GM23338 (cell line): ENCODE measurements around the gene SYNDIG1L. TPM values are rescaled to one million over a fixed set of nuclear protein-coding genes. Genes with fewer than 3 reads are reported as not detected.

Experiments
- ATAC-seq: fragments of 200-7000 bp; cut with Tn5 transposase; 3 replicates; pipeline ENCODE4 v1.9.1; 2020
- DNase-seq: peaks from one replicate; pipeline ENCODE4 v3.0.0-alpha.2; 2015; ENCODE audit warnings: low spot score
- H2AFZ ChIP-seq: fragments of 200-600 bp; sonication (generic); 2 replicates; pipeline ENCODE4 v1.8.0; 2016; ENCODE audit warnings: antibody characterized with exemption, mild to moderate bottlenecking, moderate library complexity
- H3F3A ChIP-seq: fragments of 200-600 bp; sonication (generic); replicated peaks from 2 replicates; pipeline ENCODE4 v1.8.0; 2017; ENCODE audit warnings: antibody characterized with exemption, mixed run types, low read depth
- H3K27ac ChIP-seq: fragments of 200-600 bp; sonication (generic); 2 replicates; pipeline ENCODE4 v1.6.1; 2016; ENCODE audit warnings: low read depth
- H3K27me3 ChIP-seq: fragments of 200-600 bp; sonication (generic); 2 replicates; pipeline ENCODE4 v1.8.0; 2016; ENCODE audit warnings: mild to moderate bottlenecking, mixed run types, moderate library complexity; ENCODE audit not compliant: insufficient read depth
- H3K36me3 ChIP-seq: fragments of 200-600 bp; sonication (generic); 2 replicates; pipeline ENCODE4 v1.8.0; 2016; ENCODE audit warnings: mild to moderate bottlenecking; ENCODE audit not compliant: insufficient read depth
- H3K4me1 ChIP-seq: fragments of 200-600 bp; sonication (generic); 2 replicates; pipeline ENCODE4 v1.8.0; 2016; ENCODE audit warnings: mild to moderate bottlenecking, moderate library complexity; ENCODE audit not compliant: insufficient read depth
- H3K4me2 ChIP-seq: fragments of 200-600 bp; sonication (generic); 2 replicates; pipeline ENCODE4 v1.7.1; 2017; ENCODE audit warnings: mixed run types
- H3K4me3 ChIP-seq: fragments of 200-600 bp; sonication (generic); 2 replicates; pipeline ENCODE4 v1.6.1; 2016; ENCODE audit warnings: mixed run types
- H3K79me2 ChIP-seq: fragments of 200-600 bp; sonication (generic); replicated peaks from 2 replicates; pipeline ENCODE4 v1.8.0; 2017; ENCODE audit warnings: mild to moderate bottlenecking; ENCODE audit not compliant: insufficient read depth
- H3K9me2 ChIP-seq: fragments of 200-600 bp; sonication (generic); 2 replicates; pipeline ENCODE4 v1.8.0; 2017; ENCODE audit not compliant: insufficient read depth
- H4K20me1 ChIP-seq: fragments of 200-600 bp; sonication (generic); replicated peaks from 2 replicates; pipeline ENCODE4 v1.8.0; 2017; ENCODE audit warnings: mild to moderate bottlenecking; ENCODE audit not compliant: insufficient read depth
- H3K27ac Mint-ChIP-seq: 2 replicates; pipeline ENCODE4 v1.8.0; 2020; ENCODE audit warnings: inconsistent platforms, mild to moderate bottlenecking, moderate library complexity, mixed read lengths
- H3K27me3 Mint-ChIP-seq: 3 replicates; pipeline ENCODE4 v1.8.0; 2022; ENCODE audit warnings: low read depth, mild to moderate bottlenecking, moderate library complexity, mixed read lengths, inconsistent platforms; ENCODE audit not compliant: insufficient read depth, poor library complexity
- H3K36me3 Mint-ChIP-seq: 3 replicates; pipeline ENCODE4 v1.8.0; 2021; ENCODE audit warnings: low read depth, mild to moderate bottlenecking, inconsistent platforms, moderate library complexity, mixed read lengths
- H3K4me1 Mint-ChIP-seq: 3 replicates; pipeline ENCODE4 v1.8.0; 2020; ENCODE audit warnings: mild to moderate bottlenecking, inconsistent platforms, mixed read lengths
- H3K4me3 Mint-ChIP-seq: 3 replicates; pipeline ENCODE4 v1.8.0; 2021; ENCODE audit warnings: moderate library complexity, mild to moderate bottlenecking, inconsistent platforms, mixed read lengths
- H3K9me3 Mint-ChIP-seq: 3 replicates; pipeline ENCODE4 v1.8.0; 2020; ENCODE audit warnings: moderate library complexity, mild to moderate bottlenecking, inconsistent platforms, mixed read lengths
- CREB1 ChIP-seq: fragments of 250-450 bp; sonication (Bioruptor Pico); IDR thresholded peaks from 2 replicates; pipeline ENCODE4 v1.5.0; 2020; ENCODE audit warnings: low read depth, mild to moderate bottlenecking, moderate library complexity
- EZH2 ChIP-seq: fragments of 200-600 bp; sonication (generic); IDR thresholded peaks from one replicate; pipeline ENCODE4 v1.8.0; 2017; ENCODE audit warnings: antibody characterized with exemption, mild to moderate bottlenecking, low read depth; ENCODE audit not compliant: unreplicated experiment
- EZH2phosphoT487 ChIP-seq: fragments of 200-600 bp; sonication (generic); IDR thresholded peaks from one replicate; pipeline ENCODE4 v1.8.1; 2018; ENCODE audit warnings: antibody characterized with exemption; ENCODE audit not compliant: unreplicated experiment
- JUNB ChIP-seq: IDR thresholded peaks from one replicate; pipeline ENCODE4 v1.6.1; 2016; ENCODE audit warnings: antibody characterized with exemption; ENCODE audit not compliant: unreplicated experiment
- NANOG ChIP-seq: IDR thresholded peaks from 2 replicates; pipeline ENCODE4 v1.6.1; 2016; ENCODE audit warnings: antibody characterized with exemption, borderline replicate concordance
- POLR2AphosphoS5 ChIP-seq: IDR thresholded peaks from 2 replicates; pipeline ENCODE4 v1.6.1; 2016; ENCODE audit warnings: antibody characterized with exemption, low read depth
- STAT1 ChIP-seq: IDR thresholded peaks from one replicate; pipeline ENCODE4 v1.6.1; 2016; ENCODE audit warnings: antibody characterized with exemption; ENCODE audit not compliant: unreplicated experiment
- ZNF114 ChIP-seq: fragments of 250-450 bp; sonication (Bioruptor Pico); IDR thresholded peaks from 2 replicates; pipeline ENCODE4 v1.5.0; 2020; ENCODE audit warnings: mild to moderate bottlenecking, moderate library complexity
- ZNF331 ChIP-seq: fragments of 250-450 bp; sonication (Bioruptor Pico); IDR thresholded peaks from 2 replicates; pipeline ENCODE4 v1.5.0; 2020; ENCODE audit warnings: low read depth, mild to moderate bottlenecking, moderate library complexity
- polyA plus RNA-seq: library from polyadenylated mRNA; unstranded; fragments of >200 nt; fragmentation: Nextera tagmentation; extraction: Ambion mirVana; gene quantifications from 2 replicates; pipeline ENCODE4 v1.2.1, GENCODE V29; 2016
- total RNA-seq: library from RNA; depleted of rRNA; stranded (reverse); fragments of >200 nt; shearing (Covaris generic); gene quantifications from 2 replicates; pipeline ENCODE4 v1.2.3, GENCODE V29; 2014
- TF ChIP-seq, protein P1 (sequence below), 2 experiments: fragments of 200-600 bp in 1 of 2; sonication (generic) in 1 of 2; conservative IDR thresholded peaks; 2 replicates each; pipeline versions ENCODE4 v1.5.1 to v1.6.1; 2016 to 2017; ENCODE audit warnings: antibody characterized with exemption in 2 of 2, low read depth in 2 of 2, mild to moderate bottlenecking in 2 of 2, moderate library complexity in 1 of 2
- TF ChIP-seq, protein P2 (sequence below): IDR thresholded peaks from 2 replicates; pipeline ENCODE4 v1.6.1; 2016; ENCODE audit warnings: antibody characterized with exemption
- TF ChIP-seq, protein P3 (sequence below): IDR thresholded peaks from one replicate; pipeline ENCODE4 v1.6.1; 2018; ENCODE audit warnings: antibody characterized with exemption; ENCODE audit not compliant: unreplicated experiment

SYNDIG1L gene
- total and polyA plus RNA-seq, 2 experiments from 2014 or later, result 0.65 to 2.1 TPM

DNA sequence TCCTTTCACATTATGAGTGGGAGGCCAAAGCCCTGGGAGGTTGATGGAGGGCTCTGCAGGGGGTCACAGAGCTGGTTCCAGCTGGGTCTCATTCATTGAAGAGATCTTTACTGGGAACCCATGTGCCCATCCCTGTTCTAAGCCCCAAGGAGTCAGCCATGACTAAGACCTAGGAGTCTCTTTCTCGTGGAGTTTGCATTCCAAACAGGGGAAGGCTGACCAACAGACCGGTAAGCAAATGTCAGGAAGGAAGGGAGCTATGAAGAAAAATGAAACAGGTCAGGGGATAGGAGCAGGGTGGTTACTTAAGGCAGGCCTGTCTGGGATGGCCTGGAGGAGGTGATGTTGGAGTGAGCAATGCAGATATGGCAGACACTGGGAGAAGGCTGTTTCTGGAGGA, 31.5 kb downstream of the SYNDIG1L start:
- H3K79me2 ChIP-seq, result no peaks in the 10 kb centered on the region
- Mint-ChIP-seq H3K4me3 (no peak overlapping the region; the same call in 2 of the 3 replicates), H3K9me3 (no peaks in the 10 kb centered on the region), H3K27ac (no peak overlapping the region; the same call in 1 of the 2 replicates), H3K36me3 (no peaks in the 10 kb centered on the region), H3K27me3 (peaks cover 11% of the 10 kb centered on the region), H3K4me1 (peaks cover 26% of the 10 kb centered on the region)
- no peaks in the 10 kb centered on the region for H3K36me3 ChIP-seq
- DNase-seq (no peak), ATAC-seq (no peak; the same call in 1 of the 3 replicates)
- H3K27me3 ChIP-seq, result no peaks in the 10 kb centered on the region
- no peak overlapping the region for H3K27ac ChIP-seq
- no peak overlapping the region for H3K4me3 ChIP-seq
- TF ChIP-seq JUNB (no peak), ZNF331 (CRISPR knock-in tag) (no peak), EZH2phosphoT487 (no peak), ZNF114 (no peak), EZH2 (no peak), CREB1 (CRISPR knock-in tag) (no peak), STAT1 (no peak)
- TF ChIP-seq, protein P1, sequence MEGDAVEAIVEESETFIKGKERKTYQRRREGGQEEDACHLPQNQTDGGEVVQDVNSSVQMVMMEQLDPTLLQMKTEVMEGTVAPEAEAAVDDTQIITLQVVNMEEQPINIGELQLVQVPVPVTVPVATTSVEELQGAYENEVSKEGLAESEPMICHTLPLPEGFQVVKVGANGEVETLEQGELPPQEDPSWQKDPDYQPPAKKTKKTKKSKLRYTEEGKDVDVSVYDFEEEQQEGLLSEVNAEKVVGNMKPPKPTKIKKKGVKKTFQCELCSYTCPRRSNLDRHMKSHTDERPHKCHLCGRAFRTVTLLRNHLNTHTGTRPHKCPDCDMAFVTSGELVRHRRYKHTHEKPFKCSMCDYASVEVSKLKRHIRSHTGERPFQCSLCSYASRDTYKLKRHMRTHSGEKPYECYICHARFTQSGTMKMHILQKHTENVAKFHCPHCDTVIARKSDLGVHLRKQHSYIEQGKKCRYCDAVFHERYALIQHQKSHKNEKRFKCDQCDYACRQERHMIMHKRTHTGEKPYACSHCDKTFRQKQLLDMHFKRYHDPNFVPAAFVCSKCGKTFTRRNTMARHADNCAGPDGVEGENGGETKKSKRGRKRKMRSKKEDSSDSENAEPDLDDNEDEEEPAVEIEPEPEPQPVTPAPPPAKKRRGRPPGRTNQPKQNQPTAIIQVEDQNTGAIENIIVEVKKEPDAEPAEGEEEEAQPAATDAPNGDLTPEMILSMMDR (conservative IDR thresholded peaks at IDR 0.05; ENCODE audit: low read depth in 2 of 2), result no peak
- TF ChIP-seq, protein P2, sequence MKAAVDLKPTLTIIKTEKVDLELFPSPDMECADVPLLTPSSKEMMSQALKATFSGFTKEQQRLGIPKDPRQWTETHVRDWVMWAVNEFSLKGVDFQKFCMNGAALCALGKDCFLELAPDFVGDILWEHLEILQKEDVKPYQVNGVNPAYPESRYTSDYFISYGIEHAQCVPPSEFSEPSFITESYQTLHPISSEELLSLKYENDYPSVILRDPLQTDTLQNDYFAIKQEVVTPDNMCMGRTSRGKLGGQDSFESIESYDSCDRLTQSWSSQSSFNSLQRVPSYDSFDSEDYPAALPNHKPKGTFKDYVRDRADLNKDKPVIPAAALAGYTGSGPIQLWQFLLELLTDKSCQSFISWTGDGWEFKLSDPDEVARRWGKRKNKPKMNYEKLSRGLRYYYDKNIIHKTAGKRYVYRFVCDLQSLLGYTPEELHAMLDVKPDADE, result no peak
- peaks cover 8% of the 10 kb centered on the region; the same call in 1 of the 2 replicates for H3K4me1 ChIP-seq
- no peaks in the 10 kb centered on the region for H3K9me2 ChIP-seq
- no peak overlapping the region for H3K4me2 ChIP-seq
- 0 out of 2 replicates have a peak, but pooled peaks cover 6% of the 10 kb centered on the region for H3F3A ChIP-seq
- H4K20me1 ChIP-seq, result no peaks in the 10 kb centered on the region
- H2AFZ ChIP-seq, result no peak overlapping the region

DNA sequence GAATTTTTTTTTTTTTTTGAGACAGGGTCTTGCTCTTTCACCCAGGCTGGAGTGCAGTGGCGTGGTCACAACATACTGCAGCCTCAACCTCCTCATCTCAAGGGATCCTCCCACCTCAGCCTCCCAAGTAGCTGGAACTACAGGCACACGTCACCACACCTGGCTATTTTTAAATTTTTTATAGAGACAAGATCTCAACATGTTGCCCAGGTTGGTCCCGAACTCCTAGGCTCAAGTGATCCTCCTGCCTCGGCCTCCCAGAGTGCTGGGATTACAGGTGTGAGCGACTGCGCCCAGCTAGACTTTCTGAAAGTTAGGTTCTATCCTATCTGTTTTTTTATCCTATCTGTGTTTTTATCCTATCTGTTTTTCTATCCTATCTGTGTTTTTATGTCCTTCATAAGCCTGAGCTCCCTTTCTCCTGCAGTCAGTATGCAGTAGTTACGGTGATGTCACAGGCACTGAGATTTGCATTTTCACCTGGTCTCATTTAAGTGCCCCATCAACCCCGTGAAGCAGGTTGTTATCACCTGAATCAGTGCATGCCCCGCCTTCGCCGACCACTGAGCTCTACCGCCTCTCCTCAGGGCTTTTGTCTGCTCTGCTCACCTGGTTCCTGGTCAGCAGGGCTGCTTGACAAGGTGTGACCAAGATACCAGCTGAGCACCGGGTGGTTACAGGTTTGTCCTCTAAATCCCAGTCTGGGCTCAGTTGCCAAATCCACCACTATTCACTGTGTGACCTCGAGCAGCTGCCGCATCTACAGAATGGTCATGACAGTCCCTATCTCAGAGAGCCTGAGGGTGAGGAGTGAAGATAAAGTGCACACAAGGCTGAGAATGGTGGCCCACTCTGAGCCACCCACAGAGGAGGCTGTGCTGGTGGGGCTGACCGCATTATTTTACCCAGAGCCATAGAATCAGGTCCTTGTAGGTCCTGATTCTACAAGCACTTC, 33.1 kb downstream of the SYNDIG1L start:
- peaks cover 21% of the 10 kb centered on the region for H3K4me1 Mint-ChIP-seq
- TF ChIP-seq POLR2AphosphoS5, result no peak
- no peak for TF ChIP-seq EZH2phosphoT487
- no peak for TF ChIP-seq NANOG
- no peak for TF ChIP-seq CREB1 (CRISPR knock-in tag)
- no peak for TF ChIP-seq JUNB
- TF ChIP-seq, protein P3, sequence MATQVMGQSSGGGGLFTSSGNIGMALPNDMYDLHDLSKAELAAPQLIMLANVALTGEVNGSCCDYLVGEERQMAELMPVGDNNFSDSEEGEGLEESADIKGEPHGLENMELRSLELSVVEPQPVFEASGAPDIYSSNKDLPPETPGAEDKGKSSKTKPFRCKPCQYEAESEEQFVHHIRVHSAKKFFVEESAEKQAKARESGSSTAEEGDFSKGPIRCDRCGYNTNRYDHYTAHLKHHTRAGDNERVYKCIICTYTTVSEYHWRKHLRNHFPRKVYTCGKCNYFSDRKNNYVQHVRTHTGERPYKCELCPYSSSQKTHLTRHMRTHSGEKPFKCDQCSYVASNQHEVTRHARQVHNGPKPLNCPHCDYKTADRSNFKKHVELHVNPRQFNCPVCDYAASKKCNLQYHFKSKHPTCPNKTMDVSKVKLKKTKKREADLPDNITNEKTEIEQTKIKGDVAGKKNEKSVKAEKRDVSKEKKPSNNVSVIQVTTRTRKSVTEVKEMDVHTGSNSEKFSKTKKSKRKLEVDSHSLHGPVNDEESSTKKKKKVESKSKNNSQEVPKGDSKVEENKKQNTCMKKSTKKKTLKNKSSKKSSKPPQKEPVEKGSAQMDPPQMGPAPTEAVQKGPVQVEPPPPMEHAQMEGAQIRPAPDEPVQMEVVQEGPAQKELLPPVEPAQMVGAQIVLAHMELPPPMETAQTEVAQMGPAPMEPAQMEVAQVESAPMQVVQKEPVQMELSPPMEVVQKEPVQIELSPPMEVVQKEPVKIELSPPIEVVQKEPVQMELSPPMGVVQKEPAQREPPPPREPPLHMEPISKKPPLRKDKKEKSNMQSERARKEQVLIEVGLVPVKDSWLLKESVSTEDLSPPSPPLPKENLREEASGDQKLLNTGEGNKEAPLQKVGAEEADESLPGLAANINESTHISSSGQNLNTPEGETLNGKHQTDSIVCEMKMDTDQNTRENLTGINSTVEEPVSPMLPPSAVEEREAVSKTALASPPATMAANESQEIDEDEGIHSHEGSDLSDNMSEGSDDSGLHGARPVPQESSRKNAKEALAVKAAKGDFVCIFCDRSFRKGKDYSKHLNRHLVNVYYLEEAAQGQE, result no peak

More for the DNA sequence above, 33.1 kb downstream of the SYNDIG1L start:
- H3K36me3 Mint-ChIP-seq, result no peaks in the 10 kb centered on the region
- no peaks in the 10 kb centered on the region for H3K9me3 Mint-ChIP-seq
- Histone ChIP-seq H3K4me2 (no peak overlapping the region), H3K9me2 (no peaks in the 10 kb centered on the region), H3F3A (0 out of 2 replicates have a peak, but pooled peaks cover 6% of the 10 kb centered on the region), H3K27me3 (no peaks in the 10 kb centered on the region), H3K4me3 (no peak overlapping the region), H2AFZ (peak overlapping the region; percentile 14; the same call in 1 of the 2 replicates), H3K4me1 (0 out of 2 replicates have a peak, but pooled peaks cover 4% of the 10 kb centered on the region), H4K20me1 (no peaks in the 10 kb centered on the region), H3K27ac (no peak overlapping the region), H3K36me3 (no peaks in the 10 kb centered on the region), H3K79me2 (no peaks in the 10 kb centered on the region)
- H3K4me3 Mint-ChIP-seq, result no peak overlapping the region
- ATAC-seq (no peak), DNase-seq (no peak)
- H3K27ac Mint-ChIP-seq, result no peak overlapping the region
- peaks cover 11% of the 10 kb centered on the region for H3K27me3 Mint-ChIP-seq
